Ovary (tissue), 9 donors: Measurements from ENCODE around the gene SLCO3A1. TPM values are rescaled to one million over a fixed set of nuclear protein-coding genes. Genes with fewer than 3 reads are reported as not detected.

Source experiments
- DNase-seq, 5 donors: peaks; one replicate each; pipeline ENCODE4 v3.0.0-alpha.2; 2019 to 2020
- H3K27ac ChIP-seq, 2 donors: fragments of 200-600 bp; one replicate each; pipeline versions ENCODE4 v1.5.1 to v1.8.0; 2019 to 2022
- H3K27me3 ChIP-seq: fragments of 200-600 bp; one replicate; pipeline ENCODE4 v1.8.0; 2022
- H3K36me3 ChIP-seq: fragments of 200-600 bp; sonication (generic); one replicate; pipeline ENCODE4 v1.5.1; 2019
- H3K4me1 ChIP-seq: one replicate; pipeline ENCODE4 v1.8.1; 2013; ENCODE audit warnings: mild to moderate bottlenecking, moderate library complexity; ENCODE audit not compliant: insufficient read depth
- H3K4me3 ChIP-seq: fragments of 200-600 bp; sonication (generic); one replicate; pipeline ENCODE4 v1.5.1; 2017
- H3K9me3 ChIP-seq, 2 donors: fragments of 200-600 bp in 1 of 2; sonication (generic) in 1 of 2; one replicate each; pipeline versions ENCODE4 v1.5.1 to v1.8.1; 2013 to 2019; ENCODE audit warnings: mild to moderate bottlenecking in 1 of 2, moderate library complexity in 1 of 2
- CTCF ChIP-seq, 3 donors: fragments of 450-650 bp in 2 of 3; fragments of 200-600 bp in 1 of 3; IDR thresholded peaks; one replicate each; pipeline versions ENCODE4 v1.5.1 to v1.8.0; 2016 to 2022; ENCODE audit warnings: antibody characterized with exemption in 3 of 3, mild to moderate bottlenecking in 1 of 3
- EP300 ChIP-seq: sonication (generic); formaldehyde crosslinking; IDR thresholded peaks from one replicate; pipeline ENCODE4 v1.6.1; 2017; ENCODE audit warnings: antibody characterized with exemption
- POLR2A ChIP-seq: fragments of 450-650 bp; IDR thresholded peaks from one replicate; pipeline ENCODE4 v1.6.1; 2017; ENCODE audit warnings: antibody characterized with exemption, mild to moderate bottlenecking, moderate library complexity
- WGBS, 3 donors: extraction: QIAGEN DNeasy Blood & Tissue Kit in 1 of 3; methylation state at CpG; one replicate each; pipeline versions ENCODE4 v1.1.5 to v1.1.7; 2013 to 2017; 5-methylcytosine and 5-hydroxymethylcytosine counted together
- intact Hi-C, 4 donors: fragments of 100-400 bp; cut with DNase I; formaldehyde crosslinking; loops; one replicate each; pipeline versions ENCODE4 v1.11.0 to v1.15.1; 2022 to 2023
- polyA plus RNA-seq, 2 donors: library from polyadenylated mRNA; stranded (reverse); fragments of 200-250 nt in 1 of 2; fragments of 350-450 nt in 1 of 2; fragmentation: Illumina TruSeq in 1 of 2; extraction: RNeasy Lipid Tissue Mini Kit (QIAGEN cat#74804) in 1 of 2; gene quantifications; one replicate each; pipeline ENCODE4 v1.2.3, GENCODE V29; 2013 to 2014
- total RNA-seq, 7 donors: library from RNA; depleted of rRNA in 2 of 7; stranded (reverse); fragments of >200 nt in 2 of 7; fragmentation: NEBNext Ultra II Directional in 3 of 7; extraction: Animal tissue kit (Norgen Biotek cat#: 25700) in 3 of 7; gene quantifications; one replicate each; pipeline versions ENCODE4 v1.1.0 to v1.2.4, GENCODE V29; 2016 to 2023
- donor health status: DM: no; HTN: no; CAD: no; lungs with moderate emphysema.
- donor health status: DM: no; HTN: no; CAD: no.
- donor health status: Bipolar disorder and iron deficiency.
- donor health status: DM: yes; HTN: yes; CAD: no.
- donor health status: DM: no; HTN: no; CAD: no.
- donor health status: DM: yes; HTN: yes; CAD: no.

SLCO3A1 gene
- total and polyA plus RNA-seq, 9 donors, result 5.0 to 20.0 (median 12.5) TPM

DNA sequence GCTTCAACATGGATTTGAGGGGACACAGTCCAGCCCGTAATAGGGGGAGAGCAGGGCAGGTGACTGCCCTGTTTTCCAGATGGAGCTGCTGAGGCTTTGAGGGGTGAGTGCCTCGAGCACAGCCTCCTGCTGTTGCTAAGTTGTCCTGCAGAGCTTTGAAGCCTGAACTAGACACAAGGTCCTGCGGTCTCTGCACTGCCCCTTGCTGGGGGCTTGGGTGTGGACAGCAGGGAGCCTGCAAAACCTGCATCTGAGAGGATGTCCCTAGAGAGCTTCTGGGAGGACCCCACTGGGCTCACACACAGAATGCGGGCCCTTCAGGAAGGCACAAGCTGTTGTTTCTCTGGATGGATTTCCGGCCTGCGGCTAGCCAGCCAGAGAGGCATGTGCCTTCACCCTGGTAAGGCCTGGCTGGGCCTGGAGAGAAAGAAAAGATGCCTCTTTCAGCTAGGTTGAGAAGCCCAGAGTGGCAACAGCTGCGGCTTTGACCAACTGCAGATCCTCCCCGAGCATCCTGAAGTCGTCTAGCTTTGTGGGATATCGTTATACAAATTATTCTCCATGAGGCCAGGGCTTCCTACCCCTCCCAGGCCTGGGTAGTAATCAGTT lies 226.2 kb downstream of the SLCO3A1 start:
- TF ChIP-seq EP300 (no peak), POLR2A (no peak), CTCF (IDR thresholded peaks at IDR 0.05) (no peak)
- DNase-seq, result no peak
- H3K4me1 ChIP-seq, result no peaks in the 10 kb centered on the region
- H3K27me3 ChIP-seq, result no peaks in the 10 kb centered on the region
- H3K27ac ChIP-seq, result no peak overlapping the region
- intact Hi-C loops, result loop anchor here (5.0 to 10.0 kb wide), 6 partner anchors 225 to 777 kb away; partner anchors contain the start of gene SLCO3A1 (in 2 of the 4)
- 85 to 89% (median 88%) methylated on average over 10 of the region's 10 CpGs for WGBS, 3 donors
- no peaks in the 10 kb centered on the region for H3K36me3 ChIP-seq
- no peak overlapping the region for H3K4me3 ChIP-seq
- H3K9me3 ChIP-seq, result no peaks in the 10 kb centered on the region

DNA sequence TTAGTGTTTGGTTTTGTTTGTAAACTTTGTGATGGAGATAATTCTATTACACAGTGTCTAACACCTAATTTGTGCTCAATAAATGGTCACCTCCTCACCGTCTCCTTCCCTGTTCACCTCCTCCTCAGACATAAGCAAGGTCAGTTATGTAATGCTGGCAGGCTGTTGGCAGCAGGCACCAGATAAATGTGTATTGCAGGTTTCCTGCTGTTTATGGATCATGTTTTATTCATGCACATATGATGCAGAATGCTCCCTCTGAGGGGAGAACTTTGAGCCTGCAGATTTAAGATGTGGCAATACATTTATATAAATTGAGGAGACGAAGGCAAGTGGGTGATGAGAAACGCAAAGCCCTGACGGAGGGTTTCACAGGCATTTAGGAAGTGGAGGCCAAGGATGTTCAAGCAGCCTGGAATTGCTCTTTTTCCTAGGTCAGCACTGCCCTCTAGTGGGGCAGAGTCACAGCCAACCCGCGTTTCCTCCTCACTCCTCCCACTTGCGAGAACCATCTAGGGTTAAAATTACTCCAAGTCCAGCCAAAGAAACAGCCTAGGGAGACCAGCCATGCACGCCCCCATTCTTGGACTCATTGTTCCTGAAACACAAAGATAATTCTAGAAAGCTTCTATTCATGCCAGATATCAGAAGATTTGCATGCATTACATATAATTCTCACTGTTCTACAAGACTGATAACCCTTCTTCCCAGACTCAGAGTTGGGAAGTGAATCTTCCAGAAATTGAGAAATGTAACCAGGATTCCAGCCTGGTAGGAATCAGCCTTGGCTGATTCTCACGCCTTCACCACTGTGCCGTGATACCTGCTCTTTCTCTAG lies 228.7 kb downstream of the SLCO3A1 start:
- no peaks in the 10 kb centered on the region for H3K36me3 ChIP-seq
- intact Hi-C loops, result loop anchor here in 2 of 4 donors (5.0 to 10.0 kb wide), 3 partner anchors 230 to 777 kb away; partner anchors contain the start of gene SLCO3A1 (in 1 of the 2)
- peak; percentile 62 to 84 (median 76) for DNase-seq
- WGBS, 3 donors, result 1 to 6% (median 3%) methylated on average over 10 of the region's 10 CpGs
- no peaks in the 10 kb centered on the region for H3K9me3 ChIP-seq
- no peak overlapping the region for H3K27ac ChIP-seq
- H3K4me1 ChIP-seq, result no peaks in the 10 kb centered on the region
- TF ChIP-seq POLR2A (no peak), CTCF (IDR thresholded peaks at IDR 0.05) (peak; percentile 44 to 68 (median 64))
- no peaks in the 10 kb centered on the region for H3K27me3 ChIP-seq
- H3K4me3 ChIP-seq, result no peak overlapping the region

GRCh38 chr15:92083190-92083589 lies 229.7 kb downstream of the SLCO3A1 start:
- intact Hi-C loops, result loop anchor here in 2 of 4 donors (5.0 to 10.0 kb wide), 3 partner anchors 231 to 778 kb away; partner anchors contain the start of gene SLCO3A1 (in 1 of the 2)
- WGBS, 3 donors, result 39 to 51% (median 43%) methylated on average over 4 of the region's 4 CpGs
- DNase-seq, result no peak

More at GRCh38 chr15:92083190-92083589, 229.7 kb downstream of the SLCO3A1 start:
- Histone ChIP-seq H3K27me3 (no peaks in the 10 kb centered on the region), H3K4me1 (no peaks in the 10 kb centered on the region), H3K36me3 (no peaks in the 10 kb centered on the region), H3K9me3 (no peaks in the 10 kb centered on the region), H3K4me3 (no peak overlapping the region), H3K27ac (no peak overlapping the region)
- TF ChIP-seq CTCF (IDR thresholded peaks at IDR 0.05), result no peak
- no peak for TF ChIP-seq POLR2A
- TF ChIP-seq EP300, result no peak
